ENCODE results near the gene ACY1.

ACY1 gene

GRCh38 chr3:51966486-51966885, 16.8 kb upstream of the ACY1 start:
- DNase-seq: no peak

GRCh38 chr3:51966922-51967383, 16.4 kb upstream of the ACY1 start:
- DNase-seq: no peak

GRCh38 chr3:51967384-51968169, 15.8 kb upstream of the ACY1 start, which contains the start of gene PCBP4:
TSS of gene PCBP4 (minus strand) at chr3:51967454. CDS start at chr3:51961240, 6,214 bp downstream.
- no peak for DNase-seq

- no peak for DNase-seq
Observed at GRCh38 chr3:51968170-51968775, 15.1 kb upstream of the ACY1 start.

GRCh38 chr3:51968883-51969678, 14.3 kb upstream of the ACY1 start:
- no peak for DNase-seq

- DNase-seq: no peak
Observed at GRCh38 chr3:51969841-51970240, 13.5 kb upstream of the ACY1 start.

GRCh38 chr3:51970606-51971300, 12.6 kb upstream of the ACY1 start:
- no peak for DNase-seq

- no peak for DNase-seq
Observed at GRCh38 chr3:51971350-51971749, 12.0 kb upstream of the ACY1 start.

GRCh38 chr3:51974277-51974962, 8.9 kb upstream of the ACY1 start:
- DNase-seq: no peak

GRCh38 chr3:51974963-51975851, 8.1 kb upstream of the ACY1 start, which contains the start of gene ABHD14A:
TSS of gene ABHD14A (plus strand) at chr3:51975064. CDS start at chr3:51975136, 72 bp downstream.
- DNase-seq: peak; percentile 70

- no peak for DNase-seq
Observed at GRCh38 chr3:51975852-51976549, 7.3 kb upstream of the ACY1 start.

- no peak for DNase-seq
Observed at GRCh38 chr3:51977446-51978142, 5.7 kb upstream of the ACY1 start.

GRCh38 chr3:51978143-51978502, 5.2 kb upstream of the ACY1 start:
- DNase-seq: no peak

- no peak for DNase-seq
Observed at GRCh38 chr3:51980253-51980652, 3.1 kb upstream of the ACY1 start.

- peak; percentile 34 for DNase-seq
Observed at GRCh38 chr3:51982352-51982837, 940 bp upstream of the ACY1 start.

- DNase-seq: no peak
Observed at GRCh38 chr3:51983578-51984268, 388 bp downstream of the ACY1 start.

GRCh38 chr3:51984269-51984647, 923 bp downstream of the ACY1 start:
- no peak for DNase-seq

GRCh38 chr3:51985063-51985462, 1.7 kb downstream of the ACY1 start:
- DNase-seq: no peak

Measured in stimulated activated CD4-positive, alpha-beta T cell treated with anti-CD3 and anti-CD28 coated beads, Interleukin-4, amount 100 ng/mL, for 24 hours (primary cell).